Thymus (tissue), 11 donors: ENCODE data around the gene PTPRR. TPM values are rescaled to one million over a fixed set of nuclear protein-coding genes. Genes with fewer than 3 reads are reported as not detected.

Source experiments
- DNase-seq, 9 donors: peaks; one replicate each; pipeline ENCODE4 v3.0.0-alpha.2; 2013; ENCODE audit warnings: low spot score in 9 of 9, low read depth in 6 of 9, missing footprints in 1 of 9
- H3K27ac ChIP-seq, 2 donors: one replicate each; pipeline ENCODE4 v1.5.1; 2013; ENCODE audit warnings: control low read depth in 1 of 2, low read depth in 1 of 2, low read length in 1 of 2, mild to moderate bottlenecking in 1 of 2, moderate library complexity in 1 of 2
- H3K27me3 ChIP-seq, 2 donors: one replicate each; pipeline ENCODE4 v1.5.1; 2013; ENCODE audit warnings: low read length in 1 of 2; ENCODE audit not compliant: control insufficient read depth in 2 of 2, insufficient read depth in 1 of 2
- H3K36me3 ChIP-seq, 2 donors: one replicate each; pipeline ENCODE4 v1.5.1; 2013; ENCODE audit warnings: low read length in 1 of 2, mild to moderate bottlenecking in 1 of 2, moderate library complexity in 1 of 2; ENCODE audit not compliant: control insufficient read depth in 2 of 2, insufficient read depth in 2 of 2
- H3K4me1 ChIP-seq, 2 donors: one replicate each; pipeline ENCODE4 v1.5.1; 2013; ENCODE audit warnings: low read length in 2 of 2; ENCODE audit not compliant: control insufficient read depth in 2 of 2, insufficient read depth in 2 of 2
- H3K4me3 ChIP-seq, 2 donors: one replicate each; pipeline ENCODE4 v1.5.1; 2013; ENCODE audit warnings: low read length in 2 of 2, control low read depth in 1 of 2, mild to moderate bottlenecking in 1 of 2
- H3K9me3 ChIP-seq, 2 donors: one replicate each; pipeline ENCODE4 v1.5.1; 2013; ENCODE audit warnings: low read length in 1 of 2, mild to moderate bottlenecking in 1 of 2; ENCODE audit not compliant: control insufficient read depth in 2 of 2, insufficient read depth in 1 of 2
- WGBS: extraction: QIAGEN DNeasy Blood & Tissue Kit; methylation state at CpG from one replicate; pipeline ENCODE4 v1.1.7; 2013; 5-methylcytosine and 5-hydroxymethylcytosine counted together
- polyA plus RNA-seq: library from polyadenylated mRNA; stranded (reverse); fragments of 200-250 nt; gene quantifications from one replicate; pipeline ENCODE4 v1.2.3, GENCODE V29; 2013
- total RNA-seq: library from RNA; stranded (reverse); fragments of 120-200 nt; gene quantifications from one replicate; pipeline ENCODE4 v1.2.4, GENCODE V29; 2013
- donor health status: healthy.

Gene PTPRR
- total and polyA plus RNA-seq, 2 donors: 0.21 to 0.38 TPM

DNA sequence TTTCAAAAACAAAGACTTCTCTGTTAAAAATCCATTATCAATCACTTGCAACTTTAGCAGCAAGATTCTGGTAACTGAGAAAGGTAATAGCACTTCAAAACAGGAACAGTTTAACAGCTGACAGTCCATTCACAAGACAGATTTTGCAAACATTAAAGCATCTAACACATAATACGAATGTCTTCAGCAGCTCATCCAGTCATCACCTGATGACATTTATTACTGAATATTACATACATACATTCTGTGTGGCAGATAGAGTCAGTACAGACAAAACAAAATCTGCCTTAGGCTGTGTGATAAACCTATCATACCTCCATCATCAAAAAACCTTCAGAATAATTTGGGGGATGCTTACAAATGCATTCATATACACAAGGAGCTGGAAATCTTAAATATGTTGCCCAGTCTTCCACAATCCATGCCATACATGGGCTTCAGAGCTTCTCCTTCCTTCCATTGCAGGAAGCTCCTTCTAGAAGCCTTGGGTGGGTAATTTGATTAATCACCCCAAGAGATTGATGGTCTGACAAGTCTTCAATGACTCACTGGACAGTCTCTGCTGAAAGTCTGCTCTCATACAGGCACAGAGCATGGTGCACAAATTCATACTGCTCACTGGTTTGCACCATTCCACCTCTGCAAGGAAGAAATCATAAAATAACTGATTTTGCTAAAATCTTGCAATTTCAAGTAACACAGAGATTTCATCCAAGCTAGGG lies 281.7 kb downstream of the PTPRR start:
- 95% methylated on average over 1 of the region's 1 CpG for WGBS
- Histone ChIP-seq H3K4me3 (no peak overlapping the region), H3K9me3 (no peaks in the 10 kb centered on the region), H3K36me3 (no peaks in the 10 kb centered on the region), H3K27ac (no peak overlapping the region), H3K4me1 (no peaks in the 10 kb centered on the region), H3K27me3 (no peaks in the 10 kb centered on the region)
- no peak for DNase-seq

DNA sequence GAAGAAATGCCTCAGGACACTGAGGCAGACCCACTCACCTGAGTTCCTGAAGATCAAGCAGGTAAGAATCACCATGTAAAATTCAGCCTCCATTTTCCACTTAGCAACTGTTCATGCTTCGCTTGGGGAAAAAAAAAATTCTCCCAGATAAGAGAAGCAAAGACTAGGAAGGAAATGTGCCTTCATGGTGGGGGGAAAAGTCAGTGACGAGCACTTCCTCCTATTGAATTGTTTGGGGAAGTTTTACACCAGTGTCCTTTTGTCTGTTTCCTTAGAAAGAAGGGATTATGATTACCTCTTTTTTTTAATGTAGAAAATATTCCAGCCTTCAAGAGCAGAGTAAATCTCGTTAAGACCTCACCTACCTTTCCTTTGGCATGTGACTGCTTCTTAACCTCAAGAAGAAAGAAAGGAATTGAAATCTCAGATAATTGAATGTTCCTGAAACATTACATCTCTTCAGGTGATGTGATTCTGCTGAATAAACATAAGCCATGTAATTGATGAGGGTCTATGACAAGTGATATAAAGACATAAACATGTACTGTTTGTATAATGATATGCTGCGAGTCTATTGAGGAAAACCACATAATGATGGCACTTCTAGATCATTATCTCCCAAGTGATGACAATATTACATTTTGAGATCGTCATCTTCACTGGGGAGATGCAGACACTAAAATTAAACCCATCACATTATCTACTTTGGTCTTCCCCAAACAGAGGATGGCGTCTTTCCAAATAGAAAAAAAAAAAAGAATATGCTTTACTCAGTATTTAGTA lies 283.0 kb downstream of the PTPRR start, which contains the start of gene PTPRB:
PTPRB (minus strand) TSS at position 127 of the 783 bp plus-strand sequence; CDS start at position 93, 34 bp downstream.
- Histone ChIP-seq H3K4me1 (no peaks in the 10 kb centered on the region), H3K36me3 (no peaks in the 10 kb centered on the region), H3K27me3 (no peaks in the 10 kb centered on the region), H3K4me3 (no peak within 1 kb of the TSS), H3K27ac (no peak within 1 kb of the TSS), H3K9me3 (no peaks in the 10 kb centered on the region)
- WGBS: 65% methylated on average over 6 of the region's 6 CpGs
- no peak for DNase-seq

DNA sequence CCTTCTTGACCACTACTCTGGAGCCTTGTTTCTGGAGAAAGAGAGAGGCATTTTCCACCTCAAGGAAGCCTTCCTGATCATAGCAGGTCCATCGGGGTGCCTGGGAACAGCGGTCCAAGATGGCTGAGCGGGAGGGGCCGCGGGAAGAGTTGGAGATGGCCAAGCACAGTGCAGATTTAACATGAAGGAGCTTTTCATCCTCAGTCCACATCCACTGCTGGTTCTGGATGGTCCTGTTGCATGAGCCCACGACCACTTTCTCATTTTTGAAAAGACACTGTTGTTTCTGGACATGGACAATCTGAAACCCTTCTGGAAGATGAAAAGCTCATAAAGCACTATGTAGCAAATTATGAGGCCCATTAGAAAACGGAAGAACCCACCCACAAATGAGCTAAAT lies 284.8 kb downstream of the PTPRR start:
- Histone ChIP-seq H3K27me3 (no peaks in the 10 kb centered on the region), H3K36me3 (no peaks in the 10 kb centered on the region), H3K4me1 (no peaks in the 10 kb centered on the region), H3K9me3 (no peaks in the 10 kb centered on the region), H3K27ac (no peak overlapping the region), H3K4me3 (no peak overlapping the region)
- 94% methylated on average over 7 of the region's 7 CpGs for WGBS
- no peak for DNase-seq

DNA sequence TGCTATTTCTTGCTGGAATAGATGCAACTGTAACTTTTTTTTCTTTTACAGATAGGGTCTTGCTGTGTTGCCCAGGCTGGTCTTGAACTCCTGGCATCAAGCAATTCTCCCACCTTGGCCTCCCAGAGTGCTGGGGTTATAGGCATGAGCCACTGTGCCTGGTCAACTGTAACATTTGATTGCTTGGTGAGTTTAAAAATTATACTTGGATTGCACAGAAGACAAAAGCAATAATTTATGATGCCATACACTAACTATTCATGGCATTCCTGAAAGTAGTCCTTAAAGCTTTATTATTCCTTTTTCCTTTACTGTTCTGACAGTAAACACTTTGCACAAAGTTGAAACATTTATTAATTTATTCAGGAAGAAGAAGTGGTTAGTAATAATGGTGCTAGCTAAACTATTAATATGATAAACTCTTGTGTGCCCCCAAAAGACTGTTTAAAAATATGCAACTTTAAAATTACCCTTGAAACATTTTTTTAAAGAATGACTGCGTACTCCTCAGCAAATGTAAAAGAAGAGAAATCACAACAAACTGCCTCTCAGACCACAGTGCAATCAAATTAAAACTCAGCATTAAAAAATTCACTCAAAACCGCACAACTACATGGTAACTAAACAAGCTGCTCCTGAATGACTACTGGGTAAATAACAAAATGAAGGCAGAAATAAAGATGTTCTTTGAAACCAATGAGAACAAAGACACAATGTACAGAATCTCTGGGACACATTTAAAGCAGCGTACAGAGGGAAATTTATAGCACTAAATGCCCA lies 291.6 kb downstream of the PTPRR start:
- no peak for DNase-seq
- Histone ChIP-seq H3K36me3 (no peaks in the 10 kb centered on the region), H3K27ac (no peak overlapping the region), H3K27me3 (no peaks in the 10 kb centered on the region), H3K9me3 (no peaks in the 10 kb centered on the region), H3K4me1 (no peaks in the 10 kb centered on the region), H3K4me3 (no peak overlapping the region)
- WGBS: 95% methylated on average over 3 of the region's 3 CpGs

DNA sequence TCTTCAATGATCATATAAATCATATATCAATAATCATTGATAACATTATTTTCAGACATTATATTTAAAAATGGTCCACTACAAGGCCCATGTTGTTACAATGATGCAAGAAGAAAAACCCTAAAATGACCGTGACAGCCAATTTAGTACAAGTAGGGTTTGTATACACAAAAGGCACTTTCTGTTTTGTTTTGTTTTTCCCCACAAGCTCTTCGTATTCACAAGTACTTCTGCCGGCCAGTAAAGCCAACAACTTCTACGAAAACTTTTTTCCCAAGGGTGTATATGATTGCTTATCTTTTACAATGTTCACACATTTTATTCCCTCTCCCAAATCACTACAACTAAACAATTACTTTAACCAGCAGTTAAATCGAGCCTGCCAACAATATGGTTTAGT lies 292.9 kb downstream of the PTPRR start:
- WGBS: 92% methylated on average over 5 of the region's 5 CpGs
- H3K4me3 ChIP-seq: no peak overlapping the region

DNA sequence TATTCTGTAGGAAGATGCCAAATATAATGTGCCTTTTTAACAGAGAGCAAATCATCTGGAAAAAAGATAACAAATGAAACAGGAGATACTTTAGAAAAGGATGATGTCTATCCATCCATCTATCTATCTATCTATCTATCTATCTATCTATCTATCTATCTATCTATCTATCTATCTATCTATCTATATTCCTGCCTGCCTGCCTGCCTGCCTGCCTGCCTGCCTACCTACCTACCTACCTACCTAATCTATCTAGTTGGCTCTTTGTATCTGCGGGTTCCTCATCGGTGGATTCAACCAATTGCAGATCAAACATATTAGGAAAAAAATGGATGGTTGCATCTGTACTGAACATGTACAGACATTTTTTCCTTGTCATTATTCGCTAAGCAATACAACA lies 294.4 kb downstream of the PTPRR start:
- H3K4me3 ChIP-seq: no peak overlapping the region
- no peaks in the 10 kb centered on the region for H3K36me3 ChIP-seq
- H3K4me1 ChIP-seq: no peaks in the 10 kb centered on the region
- no peaks in the 10 kb centered on the region for H3K9me3 ChIP-seq
- H3K27me3 ChIP-seq: no peaks in the 10 kb centered on the region
- DNase-seq: no peak
- H3K27ac ChIP-seq: no peak overlapping the region
- WGBS: 82% methylated on average over 3 of the region's 3 CpGs

More for the DNA sequence above, 292.9 kb downstream of the PTPRR start:
- Histone ChIP-seq H3K27me3 (no peaks in the 10 kb centered on the region), H3K4me1 (no peaks in the 10 kb centered on the region), H3K9me3 (no peaks in the 10 kb centered on the region), H3K36me3 (no peaks in the 10 kb centered on the region), H3K27ac (no peak overlapping the region)
- DNase-seq: no peak

DNA sequence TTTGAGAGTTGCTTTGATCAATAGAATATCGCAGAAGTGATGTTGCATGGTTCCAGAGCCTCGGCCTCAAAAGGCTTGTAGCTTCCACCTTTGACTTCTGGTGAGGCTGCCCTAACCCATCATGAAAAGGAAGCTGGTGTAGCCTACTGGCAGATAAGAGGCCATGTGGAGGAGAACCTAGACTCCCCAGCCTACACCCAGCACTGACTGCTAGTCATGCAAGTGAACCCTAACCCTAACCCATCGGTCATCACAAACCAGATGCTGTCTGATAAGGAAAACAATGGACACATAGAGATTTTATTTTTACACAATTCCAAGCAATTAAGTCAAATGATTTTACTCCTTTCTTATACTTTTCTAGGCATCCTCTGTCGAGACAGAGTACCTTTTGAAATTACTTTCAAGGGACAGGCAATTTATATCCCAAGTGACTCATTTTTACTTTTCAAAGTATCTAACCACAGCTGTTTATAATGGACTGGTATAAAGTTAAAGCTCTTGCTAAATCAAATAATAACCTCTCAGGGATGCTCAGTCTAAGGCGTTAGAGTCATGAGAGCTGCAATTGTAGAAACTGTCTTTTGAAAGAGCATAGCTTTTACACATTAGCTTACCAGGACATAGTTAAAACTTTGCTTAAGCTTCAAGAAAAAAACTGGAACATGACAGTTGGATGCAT lies 300.9 kb downstream of the PTPRR start:
- 94% methylated on average over 5 of the region's 5 CpGs for WGBS
- Histone ChIP-seq H3K27me3 (no peaks in the 10 kb centered on the region), H3K4me3 (no peak overlapping the region), H3K27ac (no peak overlapping the region), H3K9me3 (no peaks in the 10 kb centered on the region), H3K36me3 (no peaks in the 10 kb centered on the region), H3K4me1 (no peaks in the 10 kb centered on the region)
- no peak for DNase-seq

DNA sequence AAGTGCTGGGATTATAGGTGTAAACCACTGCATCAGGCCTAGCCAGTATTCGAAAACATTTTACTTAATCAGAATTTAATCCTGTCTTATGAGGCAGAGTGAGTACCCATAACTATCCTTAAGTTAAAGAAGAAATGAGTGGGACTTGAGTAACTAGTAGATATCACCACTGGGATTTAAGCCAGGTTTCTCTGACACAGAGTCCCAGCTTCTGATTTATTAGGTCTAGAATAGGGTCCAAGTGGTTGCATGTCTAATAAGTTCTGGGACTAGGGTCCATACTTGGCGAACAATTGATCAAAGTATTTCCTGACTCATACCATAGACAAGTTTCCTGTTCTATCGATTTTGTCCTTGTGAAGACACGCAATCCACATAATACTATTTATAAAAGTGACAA lies 302.2 kb downstream of the PTPRR start:
- Histone ChIP-seq H3K4me3 (no peak overlapping the region), H3K36me3 (no peaks in the 10 kb centered on the region), H3K9me3 (no peaks in the 10 kb centered on the region), H3K27me3 (no peaks in the 10 kb centered on the region), H3K4me1 (no peaks in the 10 kb centered on the region), H3K27ac (no peak overlapping the region)
- WGBS: 97% methylated on average over 4 of the region's 4 CpGs
- DNase-seq: no peak
